GM19467 (cell line): ENCODE measurements around the gene NUF2.
"Not testable (repeated sequence)": the region's sequence is repeated elsewhere in the genome, so short reads cannot be mapped to it uniquely, and the experiment has no call there.

Source experiments
- ATAC-seq: cut with Tn5 transposase; IDR thresholded peaks from one replicate; pipeline ENCODE4 v1.9.1; 2021; ENCODE audit warnings: mild to moderate bottlenecking, moderate library complexity; ENCODE audit not compliant: unreplicated experiment

Gene NUF2

GRCh38 chr1:163321311-163322305 lies at the start of gene NUF2:
Gene NUF2 (plus strand): TSS chr1:163321954. CDS start chr1:163326052, 4,098 bp downstream.
- peak; percentile 93 for ATAC-seq

GRCh38 chr1:163273766-163274441 lies 47.9 kb upstream of the NUF2 start:
- no peak for ATAC-seq

GRCh38 chr1:163275222-163275621 lies 46.5 kb upstream of the NUF2 start:
- ATAC-seq: no peak

GRCh38 chr1:163278602-163279001 lies 43.2 kb upstream of the NUF2 start:
- no peak for ATAC-seq

GRCh38 chr1:163284867-163285266 lies 36.9 kb upstream of the NUF2 start:
- not testable (repeated sequence) for ATAC-seq

- ATAC-seq: no peak
These were observed 31.6 kb upstream of the NUF2 start for GRCh38 chr1:163290025-163290640.

GRCh38 chr1:163291461-163291860 lies 30.3 kb upstream of the NUF2 start:
- no peak for ATAC-seq

- ATAC-seq: not testable (repeated sequence)
These were observed 29.6 kb upstream of the NUF2 start for GRCh38 chr1:163292153-163292552.

- not testable (repeated sequence) for ATAC-seq
These were observed 28.3 kb upstream of the NUF2 start for GRCh38 chr1:163293497-163293896.

- ATAC-seq: no peak
These were observed 25.8 kb upstream of the NUF2 start for GRCh38 chr1:163295949-163296348.

GRCh38 chr1:163296504-163297263 lies 25.1 kb upstream of the NUF2 start:
- ATAC-seq: no peak

GRCh38 chr1:163298365-163298764 lies 23.4 kb upstream of the NUF2 start:
- no peak for ATAC-seq

- no peak for ATAC-seq
These were observed 21.2 kb upstream of the NUF2 start for GRCh38 chr1:163300568-163300967.

- ATAC-seq: no peak
These were observed 18.2 kb upstream of the NUF2 start for GRCh38 chr1:163303561-163303960.

GRCh38 chr1:163305441-163305840 lies 16.3 kb upstream of the NUF2 start:
- ATAC-seq: no peak

- no peak for ATAC-seq
These were observed 14.1 kb upstream of the NUF2 start for GRCh38 chr1:163307479-163308171.

GRCh38 chr1:163308811-163309210 lies 12.9 kb upstream of the NUF2 start:
- no peak for ATAC-seq

- no peak for ATAC-seq
These were observed 5.9 kb upstream of the NUF2 start for GRCh38 chr1:163315773-163316374.

GRCh38 chr1:163320891-163321290 lies 863 bp upstream of the NUF2 start:
- ATAC-seq: no peak

- ATAC-seq: not testable (repeated sequence)
These were observed 1.6 kb downstream of the NUF2 start for GRCh38 chr1:163323339-163323738.
